Keratinocyte (primary cell): ENCODE measurements around the gene TBC1D20.

Experiments used
- CTCF ChIP-seq, 3 experiments: IDR thresholded peaks in 1 of 3; conservative IDR thresholded peaks in 1 of 3; optimal IDR thresholded peaks in 1 of 3; 2 replicates in 2 of 3; 3 replicates in 1 of 3; pipeline versions ENCODE3 to v1.5.1; 2011; ENCODE audit warnings: low read length in 3 of 3, mild to moderate bottlenecking in 3 of 3, moderate library complexity in 2 of 3, control low read depth in 1 of 3, inconsistent platforms in 1 of 3; ENCODE audit not compliant: insufficient read depth in 2 of 3; ENCODE audit errors: extremely low read depth in 1 of 3
- EZH2 ChIP-seq: IDR thresholded peaks from one replicate; pipeline ENCODE4 v1.6.1; 2012; ENCODE audit warnings: inconsistent platforms, mild to moderate bottlenecking, low read length, moderate library complexity

DNA sequence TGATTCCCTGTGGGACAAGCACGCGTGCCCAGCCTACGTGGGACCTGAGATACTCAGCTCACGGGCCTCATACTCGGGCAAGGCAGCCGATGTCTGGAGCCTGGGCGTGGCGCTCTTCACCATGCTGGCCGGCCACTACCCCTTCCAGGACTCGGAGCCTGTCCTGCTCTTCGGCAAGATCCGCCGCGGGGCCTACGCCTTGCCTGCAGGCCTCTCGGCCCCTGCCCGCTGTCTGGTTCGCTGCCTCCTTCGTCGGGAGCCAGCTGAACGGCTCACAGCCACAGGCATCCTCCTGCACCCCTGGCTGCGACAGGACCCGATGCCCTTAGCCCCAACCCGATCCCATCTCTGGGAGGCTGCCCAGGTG, 66.1 kb downstream of the TBC1D20 start:
- TF ChIP-seq CTCF (optimal IDR thresholded peaks at IDR 0.05 in 1 of 3, IDR thresholded peaks at IDR 0.05 in 1 of 3, conservative IDR thresholded peaks at IDR 0.05 in 1 of 3; ENCODE audit: extremely low read depth in 1 of 3, insufficient read depth in 2 of 3, low read length in 3 of 3) = no peak
- no peak for TF ChIP-seq EZH2
